NB4 (cell line): ENCODE measurements around the gene INO80D.

Experiments used
- POLR2A ChIP-seq: IDR thresholded peaks from 2 replicates; pipeline ENCODE4 v1.6.1; 2011; ENCODE audit warnings: mild to moderate bottlenecking; ENCODE audit not compliant: insufficient read length; ENCODE audit errors: extremely low read depth
- TF ChIP-seq, protein P1 (sequence below): IDR thresholded peaks from one replicate; pipeline ENCODE4 v1.5.1; 2012; ENCODE audit warnings: low read depth, low read length

DNA sequence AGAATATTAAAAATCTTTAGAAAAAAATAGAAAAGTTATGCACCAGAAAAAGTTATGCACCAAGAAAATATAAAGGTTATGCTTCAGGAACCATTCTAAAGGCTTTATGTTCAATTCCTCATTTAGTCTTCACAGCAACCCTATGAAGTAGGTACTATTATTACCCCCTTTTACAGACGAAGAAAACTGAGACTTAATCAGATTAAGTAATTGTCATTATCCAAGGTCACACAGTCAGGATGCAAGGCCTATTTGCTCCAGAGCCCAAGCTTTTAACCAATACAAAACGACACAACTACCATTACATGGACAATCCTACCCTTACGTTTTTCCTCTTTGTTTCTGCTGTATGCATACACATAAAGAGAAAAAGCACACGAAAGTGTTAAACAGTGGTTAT lies 5.0 kb downstream of the INO80D start:
- TF ChIP-seq, protein P1, sequence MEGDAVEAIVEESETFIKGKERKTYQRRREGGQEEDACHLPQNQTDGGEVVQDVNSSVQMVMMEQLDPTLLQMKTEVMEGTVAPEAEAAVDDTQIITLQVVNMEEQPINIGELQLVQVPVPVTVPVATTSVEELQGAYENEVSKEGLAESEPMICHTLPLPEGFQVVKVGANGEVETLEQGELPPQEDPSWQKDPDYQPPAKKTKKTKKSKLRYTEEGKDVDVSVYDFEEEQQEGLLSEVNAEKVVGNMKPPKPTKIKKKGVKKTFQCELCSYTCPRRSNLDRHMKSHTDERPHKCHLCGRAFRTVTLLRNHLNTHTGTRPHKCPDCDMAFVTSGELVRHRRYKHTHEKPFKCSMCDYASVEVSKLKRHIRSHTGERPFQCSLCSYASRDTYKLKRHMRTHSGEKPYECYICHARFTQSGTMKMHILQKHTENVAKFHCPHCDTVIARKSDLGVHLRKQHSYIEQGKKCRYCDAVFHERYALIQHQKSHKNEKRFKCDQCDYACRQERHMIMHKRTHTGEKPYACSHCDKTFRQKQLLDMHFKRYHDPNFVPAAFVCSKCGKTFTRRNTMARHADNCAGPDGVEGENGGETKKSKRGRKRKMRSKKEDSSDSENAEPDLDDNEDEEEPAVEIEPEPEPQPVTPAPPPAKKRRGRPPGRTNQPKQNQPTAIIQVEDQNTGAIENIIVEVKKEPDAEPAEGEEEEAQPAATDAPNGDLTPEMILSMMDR, result no peak
- no peak for TF ChIP-seq POLR2A
